CD4-positive, alpha-beta T cell treated with Interleukin-17A for 1 hour (primary cell): ENCODE results near the gene PGAP3.
A peak's percentile ranks its signal among the peaks of the same experiment; 100 is the strongest.
"Not testable (repeated sequence)": the region's sequence is repeated elsewhere in the genome, so short reads cannot be mapped to it uniquely, and the experiment has no call there.

ENCODE experiments used
- DNase-seq: peaks from one replicate; pipeline ENCODE4 v3.0.0-alpha.2; 2020

Gene PGAP3

DNA sequence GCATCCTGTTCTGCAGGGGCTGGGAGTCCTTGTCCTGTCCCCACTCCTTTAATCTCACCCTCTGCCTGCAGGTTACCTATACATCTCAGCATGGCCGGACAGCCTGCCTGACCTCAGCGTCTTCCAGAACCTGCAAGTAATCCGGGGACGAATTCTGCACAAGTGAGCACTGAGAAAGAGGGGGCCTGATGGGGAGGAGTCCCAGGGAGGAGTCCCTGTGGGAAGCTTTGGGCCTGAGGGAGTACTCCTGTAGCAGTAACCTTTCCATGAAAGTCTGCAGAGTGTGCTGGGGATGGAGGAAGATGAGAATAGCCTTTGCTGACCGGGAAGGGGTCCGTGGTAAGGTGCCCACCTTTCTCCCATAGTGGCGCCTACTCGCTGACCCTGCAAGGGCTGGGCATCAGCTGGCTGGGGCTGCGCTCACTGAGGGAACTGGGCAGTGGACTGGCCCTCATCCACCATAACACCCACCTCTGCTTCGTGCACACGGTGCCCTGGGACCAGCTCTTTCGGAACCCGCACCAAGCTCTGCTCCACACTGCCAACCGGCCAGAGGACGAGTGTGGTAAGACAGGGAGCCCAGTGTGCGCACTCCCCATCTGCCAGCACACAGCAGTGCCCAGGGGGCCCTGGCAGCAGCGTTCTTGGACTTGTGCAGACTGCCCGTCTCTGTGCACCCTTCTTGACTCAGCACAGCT is 27.7 kb upstream of the PGAP3 start:
- DNase-seq: no peak

- DNase-seq: no peak
Observed at GRCh38 chr17:39714234-39714633, 26.4 kb upstream of the PGAP3 start.

- no peak for DNase-seq
Observed at GRCh38 chr17:39711851-39712250, 24.0 kb upstream of the PGAP3 start.

GRCh38 chr17:39711071-39711470 is 23.2 kb upstream of the PGAP3 start:
- not testable (repeated sequence) for DNase-seq

GRCh38 chr17:39709998-39710964 is 22.4 kb upstream of the PGAP3 start:
- no peak for DNase-seq

- DNase-seq: no peak
Observed at GRCh38 chr17:39709319-39709997, 21.6 kb upstream of the PGAP3 start.

DNA sequence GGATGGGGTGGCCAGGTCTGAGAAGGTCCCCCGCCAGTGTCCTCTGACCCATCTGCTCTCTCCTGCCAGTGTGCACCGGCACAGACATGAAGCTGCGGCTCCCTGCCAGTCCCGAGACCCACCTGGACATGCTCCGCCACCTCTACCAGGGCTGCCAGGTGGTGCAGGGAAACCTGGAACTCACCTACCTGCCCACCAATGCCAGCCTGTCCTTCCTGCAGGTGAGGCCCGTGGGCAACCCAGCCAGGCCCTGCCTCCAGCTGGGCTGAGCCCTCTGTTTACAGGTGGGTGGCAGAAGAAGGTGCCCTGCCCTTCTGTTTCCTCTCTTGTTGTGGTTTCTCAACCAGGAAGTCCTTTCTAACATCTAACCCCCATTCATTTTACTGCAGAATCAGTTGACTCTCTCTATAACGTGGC is 19.1 kb upstream of the PGAP3 start:
- DNase-seq: peak; percentile 39

- no peak for DNase-seq
Observed at GRCh38 chr17:39706383-39706782, 18.5 kb upstream of the PGAP3 start.

DNA sequence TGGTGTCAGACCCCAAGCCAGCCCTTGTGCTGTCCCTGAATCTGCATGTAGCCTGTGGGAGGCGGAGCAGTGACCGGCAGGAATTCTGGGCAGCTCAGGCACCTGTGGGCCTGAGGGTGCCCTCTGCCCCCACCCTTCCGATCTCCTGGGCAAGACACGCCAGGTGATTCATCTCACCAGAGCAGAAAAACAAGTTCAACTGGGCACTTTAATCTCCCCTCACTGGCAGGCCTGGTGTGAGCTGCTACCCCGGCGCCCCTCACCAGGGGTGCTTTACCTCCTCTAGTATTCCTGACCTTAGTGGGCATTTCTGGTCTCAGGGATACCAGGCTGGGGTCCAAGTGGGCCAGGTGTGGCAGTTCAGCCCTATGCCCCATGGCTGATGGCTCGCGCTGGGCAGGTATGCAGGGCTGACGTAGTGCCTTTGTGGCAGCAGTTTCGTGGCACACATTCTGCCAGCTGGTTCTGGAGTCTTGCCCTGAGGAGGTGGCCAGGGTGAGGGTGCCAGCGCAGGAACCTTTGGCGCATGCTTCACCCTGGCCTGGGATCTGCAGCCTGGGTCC is 18.0 kb upstream of the PGAP3 start:
- no peak for DNase-seq

- DNase-seq: no peak
Observed at GRCh38 chr17:39704821-39705551, 17.1 kb upstream of the PGAP3 start.

GRCh38 chr17:39703913-39704312 is 16.1 kb upstream of the PGAP3 start:
- DNase-seq: no peak

GRCh38 chr17:39702901-39703893 is 15.3 kb upstream of the PGAP3 start:
- DNase-seq: no peak

GRCh38 chr17:39701784-39702422 is 14.0 kb upstream of the PGAP3 start:
- DNase-seq: no peak

DNA sequence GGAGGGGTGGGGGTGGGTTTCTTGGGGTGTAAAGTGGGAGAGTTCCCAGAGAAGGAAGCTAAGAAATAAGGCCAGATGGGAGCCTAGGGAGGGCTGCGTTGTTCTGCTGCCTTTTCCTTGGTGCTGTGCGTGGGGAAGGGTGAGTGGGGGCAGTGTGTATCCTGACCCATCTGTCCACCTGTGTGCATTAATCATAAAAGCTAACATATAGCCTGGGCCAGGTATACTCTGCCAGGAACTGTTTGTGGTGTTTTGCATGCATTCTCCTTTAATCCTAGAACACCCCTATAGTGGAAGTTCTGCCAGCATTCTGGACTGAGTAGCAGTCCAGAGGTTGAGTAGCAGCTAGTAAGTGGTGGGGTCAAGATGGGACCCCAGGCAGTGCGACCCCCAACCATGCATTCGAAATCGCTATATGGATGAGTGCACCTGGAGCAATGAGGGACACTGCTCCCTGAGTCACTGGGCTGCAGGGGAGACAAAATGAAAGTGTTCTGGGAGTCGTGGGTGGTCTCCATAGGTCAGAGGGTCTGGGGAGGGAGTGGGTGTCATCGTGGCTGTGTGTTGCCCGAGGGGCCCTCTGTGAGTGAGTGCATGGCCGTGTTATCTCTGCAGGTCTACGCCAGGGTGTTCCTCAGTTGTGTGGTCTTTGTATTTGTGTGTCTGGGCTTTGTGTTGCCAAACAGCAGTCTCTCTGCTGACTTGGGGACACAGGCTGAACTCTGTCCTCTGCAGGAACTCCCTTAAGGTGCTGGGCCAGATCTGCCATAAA is 13.3 kb upstream of the PGAP3 start:
- no peak for DNase-seq

GRCh38 chr17:39700148-39700987 is 12.5 kb upstream of the PGAP3 start:
- DNase-seq: no peak

- no peak for DNase-seq
Observed at GRCh38 chr17:39699818-39700147, 11.9 kb upstream of the PGAP3 start, which contains the start of gene ERBB2. TSS of gene ERBB2 (plus strand) at chr17:39700064. CDS start at chr17:39700239, 175 bp downstream.

GRCh38 chr17:39699157-39699817 is 11.4 kb upstream of the PGAP3 start:
- DNase-seq: not testable (repeated sequence)

DNA sequence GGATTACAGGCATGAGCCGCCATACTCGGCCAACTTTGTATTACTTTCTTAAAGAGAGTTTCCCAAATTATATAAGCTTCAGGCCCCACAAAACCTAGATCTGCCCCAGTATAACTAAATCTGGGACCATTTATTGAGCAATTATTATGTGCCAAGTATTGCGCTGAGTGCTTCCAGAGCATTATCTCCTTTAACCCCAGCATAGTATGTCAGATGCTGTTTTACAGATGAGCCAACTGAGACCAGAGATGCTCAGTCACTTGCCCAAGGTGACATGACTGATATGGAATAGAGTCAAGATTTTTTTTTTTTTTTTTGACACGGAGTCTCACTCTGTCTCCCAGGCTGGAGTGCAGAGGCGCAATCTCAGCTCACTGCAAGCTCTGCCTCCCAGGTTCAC is 10.1 kb upstream of the PGAP3 start:
- DNase-seq: no peak
